Measurements from ENCODE around the gene LCP1. TPM values are rescaled to one million over a fixed set of nuclear protein-coding genes. Genes with fewer than 3 reads are reported as not detected.

Gene LCP1
- total and polyA plus RNA-seq, 9 of the 15 experiments (the other 6 are each of a cell fraction or from before 2014, with no cell fraction given): 83.0 to 255 (median 163) TPM

DNA sequence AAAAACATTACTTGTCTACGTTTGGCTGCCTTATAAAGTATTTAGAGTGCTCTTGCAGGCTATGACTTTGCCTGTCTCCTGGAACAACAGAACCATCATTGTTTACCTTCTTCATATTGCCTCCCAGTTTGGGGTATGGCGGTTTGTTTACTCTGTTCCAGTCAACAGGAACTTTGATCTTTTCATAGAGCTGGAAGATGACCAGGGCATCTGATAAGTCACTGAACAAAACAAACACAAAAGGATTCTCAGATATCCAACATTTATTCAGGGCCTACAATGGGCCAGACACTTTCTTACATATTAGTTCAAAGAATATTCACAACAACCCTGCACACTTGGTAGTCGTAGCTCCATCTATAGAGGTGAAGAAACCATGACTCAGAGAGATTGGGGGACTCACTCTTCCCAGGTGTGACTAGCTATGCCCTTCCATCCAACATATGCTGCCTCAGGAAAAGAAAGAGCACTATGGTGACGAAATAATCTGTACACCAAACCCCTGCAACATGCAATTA lies 38.7 kb downstream of the LCP1 start (continued):
- TF ChIP-seq, protein P1, sequence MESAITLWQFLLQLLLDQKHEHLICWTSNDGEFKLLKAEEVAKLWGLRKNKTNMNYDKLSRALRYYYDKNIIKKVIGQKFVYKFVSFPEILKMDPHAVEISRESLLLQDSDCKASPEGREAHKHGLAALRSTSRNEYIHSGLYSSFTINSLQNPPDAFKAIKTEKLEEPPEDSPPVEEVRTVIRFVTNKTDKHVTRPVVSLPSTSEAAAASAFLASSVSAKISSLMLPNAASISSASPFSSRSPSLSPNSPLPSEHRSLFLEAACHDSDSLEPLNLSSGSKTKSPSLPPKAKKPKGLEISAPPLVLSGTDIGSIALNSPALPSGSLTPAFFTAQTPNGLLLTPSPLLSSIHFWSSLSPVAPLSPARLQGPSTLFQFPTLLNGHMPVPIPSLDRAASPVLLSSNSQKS (CRISPR knock-in tag; IDR thresholded peaks at IDR 0.05): no peak
- no peak for TF ChIP-seq ZNF561 (CRISPR knock-in tag; conservative IDR thresholded peaks at IDR 0.05)
- TF ChIP-seq, protein P2, sequence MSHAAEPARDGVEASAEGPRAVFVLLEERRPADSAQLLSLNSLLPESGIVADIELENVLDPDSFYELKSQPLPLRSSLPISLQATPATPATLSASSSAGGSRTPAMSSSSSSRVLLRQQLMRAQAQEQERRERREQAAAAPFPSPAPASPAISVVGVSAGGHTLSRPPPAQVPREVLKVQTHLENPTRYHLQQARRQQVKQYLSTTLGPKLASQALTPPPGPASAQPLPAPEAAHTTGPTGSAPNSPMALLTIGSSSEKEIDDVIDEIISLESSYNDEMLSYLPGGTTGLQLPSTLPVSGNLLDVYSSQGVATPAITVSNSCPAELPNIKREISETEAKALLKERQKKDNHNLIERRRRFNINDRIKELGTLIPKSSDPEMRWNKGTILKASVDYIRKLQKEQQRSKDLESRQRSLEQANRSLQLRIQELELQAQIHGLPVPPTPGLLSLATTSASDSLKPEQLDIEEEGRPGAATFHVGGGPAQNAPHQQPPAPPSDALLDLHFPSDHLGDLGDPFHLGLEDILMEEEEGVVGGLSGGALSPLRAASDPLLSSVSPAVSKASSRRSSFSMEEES (CRISPR knock-in tag; IDR thresholded peaks at IDR 0.05): no peak
- no peak for TF ChIP-seq NFATC3 (IDR thresholded peaks at IDR 0.05)
- TF ChIP-seq HLTF (IDR thresholded peaks at IDR 0.05): no peak

GRCh38 chr13:46142776-46143175 lies 39.2 kb downstream of the LCP1 start:
- FAIRE-seq: no peak
- 95% methylated on average over 3 of the region's 3 CpGs for WGBS (ENCODE audit: insufficient coverage, low coverage, missing lambda C conversion rate)
- TF ChIP-seq KAT2B (IDR thresholded peaks at IDR 0.05; ENCODE audit: low read depth, low read length): no peak
- TF ChIP-seq NFRKB (IDR thresholded peaks at IDR 0.05; ENCODE audit: low read depth): no peak
- TF ChIP-seq, protein P3, sequence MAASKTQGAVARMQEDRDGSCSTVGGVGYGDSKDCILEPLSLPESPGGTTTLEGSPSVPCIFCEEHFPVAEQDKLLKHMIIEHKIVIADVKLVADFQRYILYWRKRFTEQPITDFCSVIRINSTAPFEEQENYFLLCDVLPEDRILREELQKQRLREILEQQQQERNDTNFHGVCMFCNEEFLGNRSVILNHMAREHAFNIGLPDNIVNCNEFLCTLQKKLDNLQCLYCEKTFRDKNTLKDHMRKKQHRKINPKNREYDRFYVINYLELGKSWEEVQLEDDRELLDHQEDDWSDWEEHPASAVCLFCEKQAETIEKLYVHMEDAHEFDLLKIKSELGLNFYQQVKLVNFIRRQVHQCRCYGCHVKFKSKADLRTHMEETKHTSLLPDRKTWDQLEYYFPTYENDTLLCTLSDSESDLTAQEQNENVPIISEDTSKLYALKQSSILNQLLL (CRISPR knock-in tag; IDR thresholded peaks at IDR 0.05; ENCODE audit: borderline replicate concordance): no peak
- no peak for TF ChIP-seq NR2C1 (IDR thresholded peaks at IDR 0.05)
- TF ChIP-seq NR2C1 (tag; IDR thresholded peaks at IDR 0.05): no peak
- no peak for TF ChIP-seq CGGBP1 (CRISPR knock-in tag; IDR thresholded peaks at IDR 0.05)
- TF ChIP-seq, protein P4, sequence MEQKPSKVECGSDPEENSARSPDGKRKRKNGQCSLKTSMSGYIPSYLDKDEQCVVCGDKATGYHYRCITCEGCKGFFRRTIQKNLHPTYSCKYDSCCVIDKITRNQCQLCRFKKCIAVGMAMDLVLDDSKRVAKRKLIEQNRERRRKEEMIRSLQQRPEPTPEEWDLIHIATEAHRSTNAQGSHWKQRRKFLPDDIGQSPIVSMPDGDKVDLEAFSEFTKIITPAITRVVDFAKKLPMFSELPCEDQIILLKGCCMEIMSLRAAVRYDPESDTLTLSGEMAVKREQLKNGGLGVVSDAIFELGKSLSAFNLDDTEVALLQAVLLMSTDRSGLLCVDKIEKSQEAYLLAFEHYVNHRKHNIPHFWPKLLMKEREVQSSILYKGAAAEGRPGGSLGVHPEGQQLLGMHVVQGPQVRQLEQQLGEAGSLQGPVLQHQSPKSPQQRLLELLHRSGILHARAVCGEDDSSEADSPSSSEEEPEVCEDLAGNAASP (IDR thresholded peaks at IDR 0.05): no peak
- no peak for TF ChIP-seq ASH1L (IDR thresholded peaks at IDR 0.05; ENCODE audit: borderline replicate concordance, low read depth, partially characterized antibody)
- TF ChIP-seq KAT8 (IDR thresholded peaks at IDR 0.05; ENCODE audit: low read depth): no peak
- TF ChIP-seq MED1 (CRISPR knock-in tag; IDR thresholded peaks at IDR 0.05; ENCODE audit: borderline replicate concordance): no peak
- TF ChIP-seq STAG1 (CRISPR knock-in tag; IDR thresholded peaks at IDR 0.05; ENCODE audit: borderline replicate concordance): no peak
- no peak for TF ChIP-seq ZBTB8A (IDR thresholded peaks at IDR 0.05; ENCODE audit: partially characterized antibody)
- TF ChIP-seq RAD51 (IDR thresholded peaks at IDR 0.05; ENCODE audit: borderline replicate concordance, low read depth): no peak

More at GRCh38 chr13:46142776-46143175, 39.2 kb downstream of the LCP1 start:
- Histone ChIP-seq H3K27me3 (ENCODE audit: control insufficient read depth in 2 of 2, insufficient read depth in 2 of 2, low read length in 2 of 2) (no peaks in the 10 kb centered on the region), H3K4me3 (no peak overlapping the region), H3K9ac (ENCODE audit: insufficient read depth in 1 of 2, low read depth in 2 of 2, low read length in 2 of 2) (no peak overlapping the region), H3K36me3 (ENCODE audit: control insufficient read depth, insufficient read depth, low read length) (peaks cover 87% of the 10 kb centered on the region), H3K79me2 (ENCODE audit: control insufficient read depth, insufficient read depth, low read length) (no peaks in the 10 kb centered on the region), H4K20me1 (replicated peaks; ENCODE audit: control insufficient read depth, insufficient read depth, low read length) (no peaks in the 10 kb centered on the region), H3K9me1 (ENCODE audit: control insufficient read depth, insufficient read depth, low read length) (no peaks in the 10 kb centered on the region), H3K9me3 (replicated peaks; ENCODE audit: control insufficient read depth, insufficient read depth, low read depth, low read length) (no peaks in the 10 kb centered on the region), H3K27ac (ENCODE audit: extremely low read depth, low read depth, low read length) (no peak overlapping the region), H3K4me1 (replicated peaks in 1 of 2; ENCODE audit: control insufficient read depth in 2 of 2, insufficient read depth in 2 of 2, low read length in 2 of 2) (no peaks in the 10 kb centered on the region), H2AFZ (ENCODE audit: low read depth, low read length) (no peak overlapping the region), H3K4me2 (ENCODE audit: insufficient read depth, low read length) (no peak overlapping the region)
- in situ Hi-C loops (cut with MboI): no loop called here
- DNase-seq (ENCODE audit: extremely low read depth in 1 of 4, low spot score in 3 of 4) (no peak), ATAC-seq (no peak)
- BruUV-seq (replicated peaks): no TSS peak
- ChIA-PET CTCF (ENCODE audit: low intra/inter-chr PET ratio) (no interaction called here), POLR2A (interaction anchor here (1.3 kb wide), 1 partner anchor 16 kb away, joined by 4 read pairs; no protein-coding TSS in a partner anchor)
- intact Hi-C loops (cut with micrococcal nuclease): no loop called here

All from K562 (cell line).